ENCODE data around the gene EFHD2. TPM values are rescaled to one million over a fixed set of nuclear protein-coding genes. Genes with fewer than 3 reads are reported as not detected.

The EFHD2 gene
- total RNA-seq, 1 donor from 2014 or later: 23.0 TPM

GRCh38 chr1:15451014-15451722, 41.5 kb downstream of the EFHD2 start:
- no peaks in the 10 kb centered on the region for H3K36me3 Mint-ChIP-seq (ENCODE audit: low read depth)
- no peaks in the 10 kb centered on the region for H3K4me1 Mint-ChIP-seq
- H3K27me3 Mint-ChIP-seq (ENCODE audit: low read depth): no peaks in the 10 kb centered on the region
- H3K4me3 Mint-ChIP-seq: no peak overlapping the region
- TF ChIP-seq, protein P1, sequence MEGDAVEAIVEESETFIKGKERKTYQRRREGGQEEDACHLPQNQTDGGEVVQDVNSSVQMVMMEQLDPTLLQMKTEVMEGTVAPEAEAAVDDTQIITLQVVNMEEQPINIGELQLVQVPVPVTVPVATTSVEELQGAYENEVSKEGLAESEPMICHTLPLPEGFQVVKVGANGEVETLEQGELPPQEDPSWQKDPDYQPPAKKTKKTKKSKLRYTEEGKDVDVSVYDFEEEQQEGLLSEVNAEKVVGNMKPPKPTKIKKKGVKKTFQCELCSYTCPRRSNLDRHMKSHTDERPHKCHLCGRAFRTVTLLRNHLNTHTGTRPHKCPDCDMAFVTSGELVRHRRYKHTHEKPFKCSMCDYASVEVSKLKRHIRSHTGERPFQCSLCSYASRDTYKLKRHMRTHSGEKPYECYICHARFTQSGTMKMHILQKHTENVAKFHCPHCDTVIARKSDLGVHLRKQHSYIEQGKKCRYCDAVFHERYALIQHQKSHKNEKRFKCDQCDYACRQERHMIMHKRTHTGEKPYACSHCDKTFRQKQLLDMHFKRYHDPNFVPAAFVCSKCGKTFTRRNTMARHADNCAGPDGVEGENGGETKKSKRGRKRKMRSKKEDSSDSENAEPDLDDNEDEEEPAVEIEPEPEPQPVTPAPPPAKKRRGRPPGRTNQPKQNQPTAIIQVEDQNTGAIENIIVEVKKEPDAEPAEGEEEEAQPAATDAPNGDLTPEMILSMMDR (conservative IDR thresholded peaks at IDR 0.05): no peak
- no peak for DNase-seq (ENCODE audit: low read depth, low spot score)
- no peaks in the 10 kb centered on the region for H3K9me3 Mint-ChIP-seq
- H3K27ac Mint-ChIP-seq (ENCODE audit: unreplicated experiment): no peak overlapping the region

DNA sequence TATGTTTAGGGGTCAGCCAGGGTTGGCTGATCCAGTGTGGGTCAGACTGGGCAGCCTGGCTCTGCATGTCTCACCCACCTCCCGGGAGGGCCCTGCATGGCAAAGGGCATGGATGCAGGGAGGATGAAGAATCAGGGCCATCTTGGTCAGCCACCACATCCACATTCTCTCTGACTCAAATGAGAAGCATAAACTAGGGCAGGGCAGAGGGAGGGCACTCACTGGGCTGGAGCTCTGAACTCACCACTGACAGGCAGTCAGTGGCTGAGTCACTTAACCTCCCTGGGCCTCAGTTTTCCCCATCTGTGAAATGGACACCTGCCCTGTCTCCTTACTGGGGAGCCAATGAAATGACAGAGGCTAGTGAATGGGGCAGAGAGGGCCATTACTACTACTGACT, 42.5 kb downstream of the EFHD2 start:
- H3K4me1 Mint-ChIP-seq: no peaks in the 10 kb centered on the region
- TF ChIP-seq, protein P1 (conservative IDR thresholded peaks at IDR 0.05): no peak

DNA sequence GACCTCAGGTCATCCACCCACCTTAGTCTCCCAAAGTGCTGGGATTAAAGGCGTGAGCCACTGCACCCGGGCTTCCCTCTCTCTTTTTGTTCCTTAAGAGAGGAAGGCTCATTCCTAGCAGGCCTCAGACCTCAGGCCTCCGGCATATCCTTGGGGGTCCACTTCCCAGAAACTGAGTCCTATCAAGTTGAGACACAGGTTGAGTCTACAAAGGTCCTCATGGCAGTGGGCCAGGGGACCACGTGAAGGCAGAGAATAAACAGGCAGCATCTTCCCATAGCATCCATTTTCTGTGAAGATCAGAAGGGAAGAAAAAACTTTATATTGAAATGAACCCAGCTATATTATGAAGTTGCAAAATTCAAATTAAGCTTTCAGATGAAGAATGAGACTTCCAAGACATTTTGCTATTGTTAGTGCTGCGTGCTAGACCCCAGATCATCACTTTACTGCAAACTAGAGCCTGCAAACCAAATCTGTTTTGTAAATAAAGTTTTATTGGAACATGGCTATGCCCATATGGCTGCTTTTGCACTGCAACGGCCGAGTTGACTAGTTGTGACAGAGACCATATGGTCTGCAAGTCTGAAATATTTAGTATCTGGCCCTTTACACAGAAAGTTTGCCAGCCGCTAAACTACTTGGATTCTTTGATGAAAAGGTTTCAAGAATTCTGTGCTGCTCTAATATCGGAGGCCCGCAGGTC, 43.3 kb downstream of the EFHD2 start:
- Mint-ChIP-seq H3K27me3 (ENCODE audit: low read depth) (no peaks in the 10 kb centered on the region), H3K4me3 (no peak overlapping the region), H3K9me3 (no peaks in the 10 kb centered on the region), H3K36me3 (ENCODE audit: low read depth) (no peaks in the 10 kb centered on the region), H3K4me1 (no peaks in the 10 kb centered on the region), H3K27ac (ENCODE audit: unreplicated experiment) (no peak overlapping the region)
- TF ChIP-seq, protein P1 (conservative IDR thresholded peaks at IDR 0.05): no peak
- no peak for DNase-seq (ENCODE audit: low read depth, low spot score)

More for the DNA sequence above, 42.5 kb downstream of the EFHD2 start:
- Mint-ChIP-seq H3K4me3 (no peak overlapping the region), H3K27ac (ENCODE audit: unreplicated experiment) (no peak overlapping the region), H3K27me3 (ENCODE audit: low read depth) (no peaks in the 10 kb centered on the region), H3K9me3 (no peaks in the 10 kb centered on the region), H3K36me3 (ENCODE audit: low read depth) (no peaks in the 10 kb centered on the region)
- no peak for DNase-seq (ENCODE audit: low read depth, low spot score)

DNA sequence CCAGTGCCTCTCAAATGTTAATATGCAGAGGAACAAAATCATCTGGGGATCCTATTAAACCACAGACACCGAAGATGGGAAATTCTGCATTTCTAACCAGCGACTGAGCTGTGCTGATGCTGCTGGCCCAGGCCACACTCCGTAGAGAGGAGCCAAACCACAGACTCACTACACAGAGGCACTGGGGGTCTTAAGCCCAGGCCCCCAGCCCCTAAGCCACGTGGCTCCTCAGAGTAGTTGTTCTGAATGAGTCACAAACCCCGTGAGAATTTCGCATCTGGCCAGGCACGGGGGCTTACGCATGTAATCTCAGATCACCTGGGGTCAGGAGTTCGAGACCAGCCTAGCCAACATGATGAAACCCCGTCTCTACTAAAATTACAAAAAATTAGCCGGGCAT, 44.0 kb downstream of the EFHD2 start:
- Mint-ChIP-seq H3K36me3 (ENCODE audit: low read depth) (no peaks in the 10 kb centered on the region), H3K27me3 (ENCODE audit: low read depth) (no peaks in the 10 kb centered on the region), H3K4me1 (no peaks in the 10 kb centered on the region), H3K4me3 (no peak overlapping the region), H3K9me3 (no peaks in the 10 kb centered on the region), H3K27ac (ENCODE audit: unreplicated experiment) (no peak overlapping the region)
- TF ChIP-seq, protein P1 (conservative IDR thresholded peaks at IDR 0.05): no peak
- no peak for DNase-seq (ENCODE audit: low read depth, low spot score)

DNA sequence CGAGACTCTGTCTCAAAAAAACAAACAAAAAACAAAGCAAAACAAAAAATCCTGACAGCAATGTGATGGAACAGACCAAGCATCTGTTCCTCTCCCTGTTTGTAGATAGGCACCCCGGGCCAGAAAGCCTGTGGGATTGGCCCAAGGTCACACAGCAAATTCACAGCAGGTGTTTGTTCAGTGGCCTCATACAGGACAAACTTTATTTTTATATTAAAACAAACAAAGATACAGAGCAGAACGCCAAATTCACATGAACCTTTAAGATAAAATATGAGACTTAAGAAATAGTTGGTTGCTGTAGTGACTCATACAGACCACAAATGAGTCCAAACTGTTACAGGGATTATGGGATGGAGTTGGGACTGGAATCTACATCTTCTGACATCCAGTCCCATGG, 44.6 kb downstream of the EFHD2 start:
- H3K27ac Mint-ChIP-seq (ENCODE audit: unreplicated experiment): no peak overlapping the region
- H3K9me3 Mint-ChIP-seq: no peaks in the 10 kb centered on the region
- TF ChIP-seq, protein P1 (conservative IDR thresholded peaks at IDR 0.05): no peak

More for the DNA sequence above, 44.6 kb downstream of the EFHD2 start:
- no peaks in the 10 kb centered on the region for H3K27me3 Mint-ChIP-seq (ENCODE audit: low read depth)
- H3K4me1 Mint-ChIP-seq: no peaks in the 10 kb centered on the region
- H3K36me3 Mint-ChIP-seq (ENCODE audit: low read depth): no peaks in the 10 kb centered on the region
- no peak for DNase-seq (ENCODE audit: low read depth, low spot score)
- no peak overlapping the region for H3K4me3 Mint-ChIP-seq
